COR-L47 (cell line): ENCODE measurements around the gene MCC.
A peak's percentile ranks its signal among the peaks of the same experiment; 100 is the strongest.

Experiments
- DNase-seq: peaks from one replicate; lab custom pipeline; 2025; lab: John Stamatoyannopoulos, UW

Gene MCC

GRCh38 chr5:113031557-113031956 lies 456.7 kb downstream of the MCC start:
- DNase-seq: no peak

GRCh38 chr5:113031104-113031503 lies 457.1 kb downstream of the MCC start:
- DNase-seq: no peak

- no peak for DNase-seq
Measured at GRCh38 chr5:113029614-113030013, 458.6 kb downstream of the MCC start.

- no peak for DNase-seq
Measured at GRCh38 chr5:113027431-113027830, 460.8 kb downstream of the MCC start.

- DNase-seq: no peak
Measured at GRCh38 chr5:113027015-113027414, 461.2 kb downstream of the MCC start.

- no peak for DNase-seq
Measured at GRCh38 chr5:113026211-113026610, 462.0 kb downstream of the MCC start.

- no peak for DNase-seq
Measured at GRCh38 chr5:113025596-113025995, 462.7 kb downstream of the MCC start.

GRCh38 chr5:113024076-113024697 lies 464.1 kb downstream of the MCC start:
- DNase-seq: no peak

- no peak for DNase-seq
Measured at GRCh38 chr5:113022661-113023060, 465.6 kb downstream of the MCC start.

GRCh38 chr5:113020461-113021273 lies 467.6 kb downstream of the MCC start:
- DNase-seq: no peak

GRCh38 chr5:113017881-113018635 lies 470.2 kb downstream of the MCC start:
- DNase-seq: no peak

- DNase-seq: no peak
Measured at GRCh38 chr5:113005454-113005853, 482.8 kb downstream of the MCC start.

- no peak for DNase-seq
Measured at GRCh38 chr5:113003763-113004162, 484.5 kb downstream of the MCC start.

GRCh38 chr5:113002423-113002822 lies 485.8 kb downstream of the MCC start:
- no peak for DNase-seq

- no peak for DNase-seq
Measured at GRCh38 chr5:113000466-113000865, 487.8 kb downstream of the MCC start.

GRCh38 chr5:112998296-112998695 lies 490.0 kb downstream of the MCC start:
- no peak for DNase-seq

- no peak for DNase-seq
Measured at GRCh38 chr5:112996830-112997374, 491.4 kb downstream of the MCC start.

GRCh38 chr5:112995764-112996618 lies 492.3 kb downstream of the MCC start:
- peak; percentile 52 for DNase-seq

GRCh38 chr5:112986224-112986623 lies 502.0 kb downstream of the MCC start:
- DNase-seq: no peak

- DNase-seq: no peak
Measured at GRCh38 chr5:112983363-112983762, 504.9 kb downstream of the MCC start.

GRCh38 chr5:112979723-112980122 lies 508.5 kb downstream of the MCC start:
- no peak for DNase-seq

GRCh38 chr5:112978836-112979235 lies 509.4 kb downstream of the MCC start:
- DNase-seq: no peak
